ENCODE results near the gene SLC38A8.
A peak's percentile ranks its signal among the peaks of the same experiment; 100 is the strongest.

The SLC38A8 gene

DNA sequence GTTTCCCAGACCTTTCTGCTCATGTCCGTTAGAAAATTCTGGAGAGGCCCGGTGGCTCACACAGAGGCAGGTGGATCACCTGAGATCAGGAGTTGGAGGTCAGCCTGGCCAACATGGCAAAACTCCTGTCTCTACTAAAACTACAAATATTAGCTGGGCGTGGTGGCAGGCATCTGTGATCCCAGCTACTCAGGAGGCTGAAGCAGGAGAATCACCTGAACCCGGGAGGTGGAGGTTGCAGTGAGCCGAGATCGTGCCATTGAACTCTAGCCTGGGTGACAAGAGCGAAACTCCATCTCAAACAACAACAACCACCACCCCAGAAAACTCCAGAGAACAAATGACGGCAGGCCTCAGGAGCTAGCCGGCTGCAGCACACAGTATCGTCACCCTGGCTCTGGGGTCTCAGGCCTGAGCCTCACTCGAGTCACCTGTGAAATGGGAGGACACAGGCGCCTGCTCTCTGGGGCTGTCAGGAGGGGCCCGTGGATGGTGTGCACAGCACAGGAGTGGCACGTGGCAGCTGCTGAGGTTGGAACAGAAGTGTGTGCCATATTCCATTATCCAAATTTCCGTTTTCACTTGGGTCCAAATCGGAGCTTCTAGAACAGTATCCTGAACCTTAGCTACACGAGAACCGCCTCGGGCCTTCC lies 3.3 kb upstream of the SLC38A8 start:
- H3K27me3 ChIP-seq (replicated peaks; ENCODE audit: control insufficient read depth, insufficient read depth, low read length), result no peaks in the 10 kb centered on the region
- TF ChIP-seq, protein P1, sequence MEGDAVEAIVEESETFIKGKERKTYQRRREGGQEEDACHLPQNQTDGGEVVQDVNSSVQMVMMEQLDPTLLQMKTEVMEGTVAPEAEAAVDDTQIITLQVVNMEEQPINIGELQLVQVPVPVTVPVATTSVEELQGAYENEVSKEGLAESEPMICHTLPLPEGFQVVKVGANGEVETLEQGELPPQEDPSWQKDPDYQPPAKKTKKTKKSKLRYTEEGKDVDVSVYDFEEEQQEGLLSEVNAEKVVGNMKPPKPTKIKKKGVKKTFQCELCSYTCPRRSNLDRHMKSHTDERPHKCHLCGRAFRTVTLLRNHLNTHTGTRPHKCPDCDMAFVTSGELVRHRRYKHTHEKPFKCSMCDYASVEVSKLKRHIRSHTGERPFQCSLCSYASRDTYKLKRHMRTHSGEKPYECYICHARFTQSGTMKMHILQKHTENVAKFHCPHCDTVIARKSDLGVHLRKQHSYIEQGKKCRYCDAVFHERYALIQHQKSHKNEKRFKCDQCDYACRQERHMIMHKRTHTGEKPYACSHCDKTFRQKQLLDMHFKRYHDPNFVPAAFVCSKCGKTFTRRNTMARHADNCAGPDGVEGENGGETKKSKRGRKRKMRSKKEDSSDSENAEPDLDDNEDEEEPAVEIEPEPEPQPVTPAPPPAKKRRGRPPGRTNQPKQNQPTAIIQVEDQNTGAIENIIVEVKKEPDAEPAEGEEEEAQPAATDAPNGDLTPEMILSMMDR (IDR thresholded peaks at IDR 0.05; ENCODE audit: insufficient read depth, low read length, poor library complexity, severe bottlenecking), result no peak

DNA sequence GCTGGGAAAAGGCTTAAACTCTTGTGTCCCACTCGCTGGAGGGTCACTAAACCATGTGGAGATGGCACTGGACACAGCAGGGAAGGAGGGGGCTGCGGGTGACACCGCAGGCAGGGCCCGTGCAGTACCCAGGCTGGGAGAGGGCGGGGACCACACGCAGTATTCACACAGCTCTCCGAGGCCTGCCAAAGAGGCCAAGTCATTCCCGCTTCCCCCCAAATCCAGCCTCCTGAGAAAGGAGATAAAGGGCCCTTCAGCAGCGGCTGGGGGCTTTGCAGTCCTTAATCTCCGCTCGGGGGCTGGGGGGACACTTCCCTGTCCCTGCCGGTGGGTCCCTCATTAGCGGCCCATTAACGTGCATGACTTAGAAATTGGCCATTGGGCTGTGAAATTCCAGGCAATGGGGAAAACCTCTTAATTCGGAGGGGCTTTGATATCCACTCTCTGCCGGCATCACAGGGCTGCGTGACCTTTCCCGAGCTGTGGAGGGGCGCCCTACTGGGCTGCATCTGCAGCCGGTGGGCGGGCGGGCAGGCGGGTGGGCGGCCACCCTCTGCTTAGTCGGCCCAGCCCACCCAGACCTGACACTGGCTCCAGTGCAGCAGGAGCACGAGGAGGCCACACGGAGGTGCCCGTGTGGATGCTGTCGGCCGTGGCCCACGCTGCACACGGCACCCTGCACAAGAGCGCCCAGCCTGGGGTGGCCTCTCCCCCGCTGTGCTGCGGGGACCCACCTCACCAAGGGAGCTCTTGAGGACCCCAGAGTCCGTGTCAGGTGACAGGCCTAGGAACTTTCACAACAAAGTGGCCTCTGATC lies 2.6 kb upstream of the SLC38A8 start:
- Histone ChIP-seq H3K4me3 (replicated peaks; ENCODE audit: low read depth, low read length) (no peak overlapping the region), H3K27me3 (replicated peaks; ENCODE audit: control insufficient read depth, insufficient read depth, low read length) (no peaks in the 10 kb centered on the region), H3K36me3 (ENCODE audit: control insufficient read depth, insufficient read depth, low read length) (peaks cover 3% of the 10 kb centered on the region)
- DNase-seq (ENCODE audit: extremely low read depth, insufficient read length), result no peak
- TF ChIP-seq, protein P1 (IDR thresholded peaks at IDR 0.05; ENCODE audit: insufficient read depth, low read length, poor library complexity, severe bottlenecking), result no peak

More for the DNA sequence above, 3.3 kb upstream of the SLC38A8 start:
- Histone ChIP-seq H3K36me3 (ENCODE audit: control insufficient read depth, insufficient read depth, low read length) (peaks cover 3% of the 10 kb centered on the region), H3K4me3 (replicated peaks; ENCODE audit: low read depth, low read length) (no peak overlapping the region)
- DNase-seq (ENCODE audit: extremely low read depth, insufficient read length), result no peak

DNA sequence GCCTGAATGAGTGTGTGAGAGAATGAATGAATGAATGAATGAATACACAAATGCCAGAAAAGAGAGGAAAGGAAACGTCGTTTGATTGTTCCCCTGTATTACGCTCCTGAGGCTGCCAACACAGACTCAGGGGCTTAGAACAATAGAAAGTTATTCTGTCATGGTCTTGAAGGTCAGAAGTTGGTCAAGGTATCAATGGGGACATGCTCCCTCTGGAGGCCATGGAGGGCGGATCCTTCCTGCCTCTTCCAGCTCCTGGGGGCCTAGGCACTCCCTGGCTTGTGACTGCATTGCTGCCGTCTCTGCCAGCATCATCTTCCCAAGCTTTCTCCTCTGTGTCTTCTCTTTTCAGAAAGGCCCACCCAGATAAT lies 1.5 kb upstream of the SLC38A8 start:
- Histone ChIP-seq H3K36me3 (ENCODE audit: control insufficient read depth, insufficient read depth, low read length) (no peaks in the 10 kb centered on the region; the same call in none of the 2 replicates), H3K4me3 (replicated peaks; ENCODE audit: low read depth, low read length) (no peak overlapping the region), H3K27me3 (replicated peaks; ENCODE audit: control insufficient read depth, insufficient read depth, low read length) (no peaks in the 10 kb centered on the region)
- TF ChIP-seq, protein P1 (IDR thresholded peaks at IDR 0.05; ENCODE audit: insufficient read depth, low read length, poor library complexity, severe bottlenecking), result peak; percentile 22
- DNase-seq (ENCODE audit: extremely low read depth, insufficient read length), result no peak

DNA sequence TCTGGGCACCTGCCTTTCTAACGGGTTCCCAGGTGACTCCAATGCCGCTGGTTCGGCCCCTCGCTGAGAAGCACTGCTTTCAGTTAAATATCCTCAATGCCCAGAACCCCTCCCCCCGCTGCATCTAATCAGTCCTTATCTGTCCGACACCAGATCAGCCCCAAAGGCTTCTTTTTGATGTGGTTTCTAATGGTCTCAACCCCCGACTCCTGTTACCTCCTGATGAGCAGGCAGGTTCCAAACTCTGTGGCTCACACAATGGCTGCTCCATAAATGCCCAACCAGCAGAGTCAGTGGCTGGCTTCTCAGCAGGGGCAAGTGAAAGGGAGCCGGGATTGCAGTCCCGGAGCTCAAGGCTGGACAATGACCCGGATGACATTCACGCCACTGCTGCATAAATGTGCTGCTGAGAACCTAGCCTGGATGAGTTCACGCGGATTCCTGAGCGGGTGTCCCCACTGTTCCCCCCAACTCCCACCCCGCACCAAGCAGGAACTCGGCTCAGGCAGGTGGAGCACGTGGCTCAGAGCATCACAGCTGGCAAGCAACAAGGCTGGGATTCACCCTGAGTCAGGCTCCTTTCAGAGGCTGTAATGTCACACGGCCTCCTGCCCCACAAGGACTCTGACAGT lies 1.0 kb upstream of the SLC38A8 start:
- H3K27me3 ChIP-seq (replicated peaks; ENCODE audit: control insufficient read depth, insufficient read depth, low read length), result no peaks in the 10 kb centered on the region
- H3K36me3 ChIP-seq (ENCODE audit: control insufficient read depth, insufficient read depth, low read length), result no peaks in the 10 kb centered on the region; the same call in 1 of the 2 replicates
- DNase-seq (ENCODE audit: extremely low read depth, insufficient read length), result no peak
- TF ChIP-seq, protein P1 (IDR thresholded peaks at IDR 0.05; ENCODE audit: insufficient read depth, low read length, poor library complexity, severe bottlenecking), result no peak
- no peak overlapping the region for H3K4me3 ChIP-seq (replicated peaks; ENCODE audit: low read depth, low read length)

DNA sequence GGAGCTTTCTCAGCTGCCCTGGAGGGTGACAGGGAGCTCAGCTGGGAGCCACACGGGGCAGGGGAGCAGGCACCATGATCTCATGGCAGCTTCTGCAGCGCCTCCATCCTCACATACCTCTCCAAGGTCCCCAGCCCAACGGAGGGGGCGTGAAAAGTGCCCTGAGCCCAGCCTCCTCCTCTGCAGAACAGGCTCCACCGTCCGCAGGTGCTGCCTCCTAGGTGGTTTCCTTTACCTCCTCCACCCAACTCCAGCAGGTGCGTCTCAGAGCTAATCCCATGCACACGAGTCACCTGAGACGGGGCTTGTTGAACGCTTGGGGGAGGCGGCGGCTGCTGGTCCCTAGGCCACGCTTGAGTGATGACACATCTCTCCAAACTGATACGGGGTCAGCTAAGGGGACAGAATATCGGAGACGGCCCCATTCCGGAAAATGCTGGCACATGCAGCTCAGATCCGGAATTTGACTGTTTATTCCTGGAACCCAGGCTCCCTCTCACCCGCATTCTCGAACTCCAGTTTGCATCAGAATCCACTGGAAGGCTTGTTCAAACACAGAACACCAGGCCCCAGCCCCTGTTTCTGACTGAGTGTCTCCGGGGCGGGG lies 387 bp upstream of the SLC38A8 start:
- DNase-seq (ENCODE audit: extremely low read depth, insufficient read length), result no peak
- H3K4me3 ChIP-seq (replicated peaks; ENCODE audit: low read depth, low read length), result no peak overlapping the region
- TF ChIP-seq, protein P1 (IDR thresholded peaks at IDR 0.05; ENCODE audit: insufficient read depth, low read length, poor library complexity, severe bottlenecking), result no peak

More for the DNA sequence above, 387 bp upstream of the SLC38A8 start:
- Histone ChIP-seq H3K36me3 (ENCODE audit: control insufficient read depth, insufficient read depth, low read length) (no peaks in the 10 kb centered on the region), H3K27me3 (replicated peaks; ENCODE audit: control insufficient read depth, insufficient read depth, low read length) (no peaks in the 10 kb centered on the region)

All from GM06990 (cell line).